ENCODE measurements around the gene SLC16A14. TPM values are rescaled to one million over a fixed set of nuclear protein-coding genes. Genes with fewer than 3 reads are reported as not detected.

The SLC16A14 gene
- total RNA-seq, 1 donor from 2014 or later, result 1.0 TPM

DNA sequence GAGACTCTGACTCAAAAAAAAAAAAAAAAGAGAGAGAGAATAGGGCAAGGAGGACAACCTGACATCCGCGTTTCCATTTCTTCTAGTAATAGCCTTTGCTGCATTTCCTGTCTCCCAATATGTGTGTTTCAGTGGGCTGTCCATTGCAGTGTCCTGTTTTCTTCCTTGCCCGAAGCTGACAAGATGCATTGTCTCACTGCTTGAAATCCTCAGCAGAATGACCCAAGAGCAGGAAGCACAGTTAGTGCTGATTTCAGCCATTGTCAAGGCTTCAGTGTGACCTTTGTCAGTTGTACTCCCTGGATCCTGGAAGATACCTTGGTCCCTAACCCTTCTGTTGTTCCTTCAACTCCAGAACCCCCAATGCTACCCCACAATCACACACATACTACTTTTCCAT is 71.2 kb downstream of the SLC16A14 start:
- H3K4me3 ChIP-seq (ENCODE audit: low read depth, low read length), result no peak overlapping the region
- TF ChIP-seq, protein P1, sequence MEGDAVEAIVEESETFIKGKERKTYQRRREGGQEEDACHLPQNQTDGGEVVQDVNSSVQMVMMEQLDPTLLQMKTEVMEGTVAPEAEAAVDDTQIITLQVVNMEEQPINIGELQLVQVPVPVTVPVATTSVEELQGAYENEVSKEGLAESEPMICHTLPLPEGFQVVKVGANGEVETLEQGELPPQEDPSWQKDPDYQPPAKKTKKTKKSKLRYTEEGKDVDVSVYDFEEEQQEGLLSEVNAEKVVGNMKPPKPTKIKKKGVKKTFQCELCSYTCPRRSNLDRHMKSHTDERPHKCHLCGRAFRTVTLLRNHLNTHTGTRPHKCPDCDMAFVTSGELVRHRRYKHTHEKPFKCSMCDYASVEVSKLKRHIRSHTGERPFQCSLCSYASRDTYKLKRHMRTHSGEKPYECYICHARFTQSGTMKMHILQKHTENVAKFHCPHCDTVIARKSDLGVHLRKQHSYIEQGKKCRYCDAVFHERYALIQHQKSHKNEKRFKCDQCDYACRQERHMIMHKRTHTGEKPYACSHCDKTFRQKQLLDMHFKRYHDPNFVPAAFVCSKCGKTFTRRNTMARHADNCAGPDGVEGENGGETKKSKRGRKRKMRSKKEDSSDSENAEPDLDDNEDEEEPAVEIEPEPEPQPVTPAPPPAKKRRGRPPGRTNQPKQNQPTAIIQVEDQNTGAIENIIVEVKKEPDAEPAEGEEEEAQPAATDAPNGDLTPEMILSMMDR (conservative IDR thresholded peaks at IDR 0.05; ENCODE audit: low read depth, low read length), result no peak
- no peak for DNase-seq (ENCODE audit: low read depth)

DNA sequence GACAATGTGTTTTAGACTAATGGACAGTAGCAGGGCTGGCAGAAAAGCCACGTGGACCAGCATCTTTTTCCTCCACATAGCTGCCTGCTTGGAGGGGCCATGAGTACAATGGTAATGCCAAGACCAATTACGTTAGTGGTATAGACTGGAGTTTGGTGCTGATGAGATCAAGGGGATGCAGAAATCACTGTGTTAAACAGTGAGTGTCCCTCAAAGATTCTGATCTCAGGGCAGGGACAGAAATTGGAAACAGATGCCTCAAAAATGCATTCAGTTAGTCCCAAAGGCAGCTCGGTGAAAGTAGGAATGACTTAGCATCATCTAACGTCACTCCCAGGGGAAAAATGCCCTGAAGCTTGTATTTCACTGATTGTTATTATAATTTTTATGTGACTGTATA is 72.4 kb downstream of the SLC16A14 start:
- DNase-seq (ENCODE audit: low read depth), result no peak
- TF ChIP-seq, protein P1 (conservative IDR thresholded peaks at IDR 0.05; ENCODE audit: low read depth, low read length), result no peak
- no peak overlapping the region for H3K4me3 ChIP-seq (ENCODE audit: low read depth, low read length)

DNA sequence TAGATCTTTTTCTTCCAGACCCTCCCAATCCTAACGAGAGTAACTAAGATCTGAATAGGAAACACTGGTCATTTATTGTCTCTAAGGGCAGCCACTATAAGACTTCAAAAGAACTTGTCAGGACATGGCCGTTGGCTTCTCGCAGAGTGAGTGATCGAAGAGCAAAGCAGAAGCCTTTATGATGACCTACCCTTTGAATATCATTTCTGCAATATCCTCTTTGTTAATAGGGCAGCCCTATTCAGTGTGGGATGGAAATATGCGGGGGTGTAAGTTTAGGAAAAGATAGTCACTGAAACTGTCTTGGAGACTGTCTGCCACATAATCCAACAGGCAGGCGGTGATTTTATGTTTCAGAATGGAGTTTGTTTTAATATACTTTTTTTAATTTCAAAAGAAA is 75.5 kb downstream of the SLC16A14 start:
- no peak overlapping the region for H3K4me3 ChIP-seq (ENCODE audit: low read depth, low read length)
- DNase-seq (ENCODE audit: low read depth), result no peak
- TF ChIP-seq, protein P1 (conservative IDR thresholded peaks at IDR 0.05; ENCODE audit: low read depth, low read length), result no peak

Other genes starting within 250 kb of the SLC16A14 start
- gene TRIP12, start 146.9 kb downstream of the SLC16A14 start, total RNA-seq, result 84.1 and 96.7 TPM in 2 replicates
- gene FBXO36, start 146.4 kb downstream of the SLC16A14 start, total RNA-seq, result 1.8 and 2.1 TPM in 2 replicates
- 10.1 and 11.7 TPM in 2 replicates for gene SP110, start 151.1 kb upstream of the SLC16A14 start, total RNA-seq
- gene SP140, start 156.8 kb upstream of the SLC16A14 start, total RNA-seq, result 4.6 and 5.3 TPM in 2 replicates